ENCODE results near the gene KCNK10. TPM values are rescaled to one million over a fixed set of nuclear protein-coding genes. Genes with fewer than 3 reads are reported as not detected.
A peak's percentile ranks its signal among the peaks of the same experiment; 100 is the strongest.

The KCNK10 gene
- polyA plus RNA-seq, 3 donors: 0.05 TPM; not detected in 2

- no peak for TF ChIP-seq CTCF (IDR thresholded peaks at IDR 0.05)
Observed at GRCh38 chr14:88166616-88167015, 156.5 kb downstream of the KCNK10 start.

GRCh38 chr14:88164906-88165534 lies 158.0 kb downstream of the KCNK10 start:
- Mint-ChIP-seq H3K4me3 (no peak overlapping the region), H3K27ac (peak overlapping the region in 1 of 7 donors; percentile 6), H3K9me3 (peaks cover 3 to 18% (median 10%) of the 10 kb centered on the region in 7 donors), H3K4me1 (peaks cover 18% of the 10 kb centered on the region), H3K36me3 (peaks cover 0 to 3% of the 10 kb centered on the region in 2 donors), H3K27me3 (ENCODE audit: low read depth in 3 of 3) (peaks cover 14 to 24% (median 17%) of the 10 kb centered on the region in 3 donors)
- no peak overlapping the region for H2AFZ ChIP-seq (ENCODE audit: insufficient read depth, low read depth, low read length, poor library complexity, severe bottlenecking)
- no peaks in the 10 kb centered on the region for H3K36me3 ChIP-seq (replicated peaks in 1 of 2; ENCODE audit: control insufficient read depth in 1 of 2, insufficient read depth in 2 of 2, low read length in 2 of 2)
- no peaks in the 10 kb centered on the region for H3K4me1 ChIP-seq (ENCODE audit: control insufficient read depth in 1 of 2, insufficient read depth in 2 of 2, low read length in 2 of 2)
- no peak overlapping the region for H3K4me2 ChIP-seq (replicated peaks; ENCODE audit: extremely low read depth, low read length, poor library complexity, severe bottlenecking)
- no peak overlapping the region for H3K4me3 ChIP-seq (replicated peaks in 1 of 3; ENCODE audit: low read depth in 2 of 3, low read length in 3 of 3)
- intact Hi-C loops (cut with micrococcal nuclease): loop anchor here (5.0 kb wide), 2 partner anchors 153 to 218 kb away; no protein-coding TSS in a partner anchor
- no peak overlapping the region for H3K9ac ChIP-seq (ENCODE audit: insufficient read depth, low read length, poor library complexity, severe bottlenecking)
- H3K27me3 ChIP-seq (ENCODE audit: control insufficient read depth in 2 of 2, insufficient read depth in 2 of 2, low read length in 2 of 2): peaks cover 0 to 3% of the 10 kb centered on the region in 2 donors
- no peaks in the 10 kb centered on the region for H3K79me2 ChIP-seq (ENCODE audit: insufficient read depth, low read length)
- H3K27ac ChIP-seq (ENCODE audit: low read depth in 1 of 2, low read length in 2 of 2): no peak overlapping the region
- 70% methylated on average over 2 of the region's 3 CpGs for WGBS (ENCODE audit: insufficient coverage)
- TF ChIP-seq CTCF (IDR thresholded peaks at IDR 0.05): no peak
- H3K9me3 ChIP-seq (replicated peaks in 1 of 2; ENCODE audit: control insufficient read depth in 1 of 2, insufficient read depth in 1 of 2, low read length in 2 of 2): peaks cover 6 to 9% of the 10 kb centered on the region in 2 donors
- no peaks in the 10 kb centered on the region for H4K20me1 ChIP-seq (ENCODE audit: insufficient read depth, low read length)
- no peak for DNase-seq

More at GRCh38 chr14:88166616-88167015, 156.5 kb downstream of the KCNK10 start:
- Mint-ChIP-seq H3K9me3 (peaks cover 3 to 22% (median 12%) of the 10 kb centered on the region in 7 donors), H3K4me3 (no peak overlapping the region), H3K27ac (no peak overlapping the region), H3K36me3 (peaks cover 0 to 3% of the 10 kb centered on the region in 2 donors), H3K4me1 (peaks cover 18% of the 10 kb centered on the region), H3K27me3 (ENCODE audit: low read depth in 3 of 3) (peaks cover 20 to 25% (median 23%) of the 10 kb centered on the region in 3 donors)
- Histone ChIP-seq H3K27ac (ENCODE audit: low read depth in 1 of 2, low read length in 2 of 2) (no peak overlapping the region), H3K9ac (ENCODE audit: insufficient read depth, low read length, poor library complexity, severe bottlenecking) (no peak overlapping the region), H3K4me3 (replicated peaks in 1 of 3; ENCODE audit: low read depth in 2 of 3, low read length in 3 of 3) (no peak overlapping the region), H2AFZ (ENCODE audit: insufficient read depth, low read depth, low read length, poor library complexity, severe bottlenecking) (peak overlapping the region; percentile 7), H4K20me1 (ENCODE audit: insufficient read depth, low read length) (no peaks in the 10 kb centered on the region), H3K9me3 (replicated peaks in 1 of 2; ENCODE audit: control insufficient read depth in 1 of 2, insufficient read depth in 1 of 2, low read length in 2 of 2) (peaks cover 6 to 9% of the 10 kb centered on the region in 2 donors), H3K36me3 (replicated peaks in 1 of 2; ENCODE audit: control insufficient read depth in 1 of 2, insufficient read depth in 2 of 2, low read length in 2 of 2) (no peaks in the 10 kb centered on the region), H3K4me1 (ENCODE audit: control insufficient read depth in 1 of 2, insufficient read depth in 2 of 2, low read length in 2 of 2) (no peaks in the 10 kb centered on the region), H3K79me2 (ENCODE audit: insufficient read depth, low read length) (no peaks in the 10 kb centered on the region), H3K27me3 (ENCODE audit: control insufficient read depth in 2 of 2, insufficient read depth in 2 of 2, low read length in 2 of 2) (peaks cover 0 to 10% of the 10 kb centered on the region in 2 donors), H3K4me2 (replicated peaks; ENCODE audit: extremely low read depth, low read length, poor library complexity, severe bottlenecking) (no peak overlapping the region)
- DNase-seq: no peak
- intact Hi-C loops (cut with micrococcal nuclease): loop anchor here (5.0 kb wide), 2 partner anchors 154 to 219 kb away; no protein-coding TSS in a partner anchor
- WGBS (ENCODE audit: insufficient coverage): 100% methylated on average over 1 of the region's 3 CpGs

Data from CD14-positive monocyte (primary cell).